HG03025 (cell line): Measurements from ENCODE around the gene HMOX2.

Experiments used
- ATAC-seq: cut with Tn5 transposase; IDR thresholded peaks from one replicate; pipeline ENCODE4 v1.9.1; 2021; ENCODE audit warnings: mild to moderate bottlenecking, moderate library complexity; ENCODE audit not compliant: unreplicated experiment, low FRiP score

HMOX2 gene

DNA sequence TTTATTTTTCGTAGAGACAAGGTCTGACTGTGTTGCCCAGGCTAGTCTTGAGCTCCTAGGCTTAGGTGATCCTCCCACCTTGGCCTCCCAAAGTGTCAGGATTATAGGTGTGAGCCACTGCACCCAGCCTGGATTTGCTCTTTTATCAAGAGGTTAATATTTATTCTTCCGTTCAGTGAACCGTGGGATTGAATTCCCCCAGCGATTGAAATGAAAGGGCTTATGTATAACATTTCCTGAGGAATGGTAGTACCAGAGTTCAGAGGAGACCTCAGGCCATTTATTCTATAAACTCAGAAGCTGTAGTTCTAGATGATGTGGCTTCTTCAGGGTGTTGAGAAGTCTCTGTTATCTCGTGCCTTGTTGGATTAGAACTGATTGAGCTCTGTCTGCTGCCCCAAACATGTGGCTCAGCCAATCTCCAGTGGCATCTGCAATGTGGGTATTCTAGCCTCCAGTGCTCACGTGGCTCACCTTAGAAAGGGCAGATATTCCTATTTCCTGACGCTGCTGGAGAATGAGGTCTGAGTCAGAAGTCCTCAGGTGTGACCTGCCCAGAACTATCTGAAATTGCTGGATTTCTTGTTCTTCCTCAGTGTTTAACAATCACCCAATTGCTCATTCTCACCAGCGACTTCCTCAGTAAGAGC, 22.5 kb downstream of the HMOX2 start:
- no peak for ATAC-seq

DNA sequence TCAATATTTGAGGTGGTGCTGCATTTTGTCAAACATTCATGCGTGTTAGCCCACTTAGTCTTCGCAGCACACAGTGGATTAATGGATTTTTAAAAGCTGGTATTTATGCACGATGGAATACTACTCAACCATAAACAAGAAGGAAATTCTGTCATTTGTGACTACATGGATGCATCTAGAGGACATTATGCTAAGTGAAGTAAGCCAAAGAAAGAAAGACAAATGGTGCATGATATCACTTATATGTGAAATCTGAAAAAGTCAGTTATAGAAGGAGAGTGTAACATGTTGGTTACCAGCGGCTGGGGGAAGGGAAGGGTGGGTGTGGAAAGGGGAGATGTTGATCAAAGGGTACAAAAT, 23.0 kb downstream of the HMOX2 start:
- no peak for ATAC-seq

DNA sequence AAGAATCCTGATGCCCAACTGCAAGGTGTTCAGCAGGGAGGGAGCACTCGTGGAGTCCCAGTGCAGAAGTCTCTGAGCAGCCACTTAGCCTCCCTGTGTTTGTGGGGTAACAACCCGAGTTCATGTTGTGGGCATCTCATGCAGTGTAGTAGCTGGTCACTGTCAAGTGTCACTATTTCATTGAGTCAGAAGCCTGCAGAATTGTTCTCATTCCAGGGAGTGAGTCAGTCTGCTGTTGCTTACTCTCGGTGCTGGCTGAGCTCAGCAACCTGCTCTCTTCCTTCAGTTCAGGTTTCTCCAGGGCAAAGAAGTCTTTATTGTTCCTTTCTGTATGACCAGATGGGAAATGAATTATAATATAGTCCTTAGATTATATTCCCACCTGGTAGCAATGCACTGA, 24.1 kb downstream of the HMOX2 start:
- ATAC-seq: no peak

DNA sequence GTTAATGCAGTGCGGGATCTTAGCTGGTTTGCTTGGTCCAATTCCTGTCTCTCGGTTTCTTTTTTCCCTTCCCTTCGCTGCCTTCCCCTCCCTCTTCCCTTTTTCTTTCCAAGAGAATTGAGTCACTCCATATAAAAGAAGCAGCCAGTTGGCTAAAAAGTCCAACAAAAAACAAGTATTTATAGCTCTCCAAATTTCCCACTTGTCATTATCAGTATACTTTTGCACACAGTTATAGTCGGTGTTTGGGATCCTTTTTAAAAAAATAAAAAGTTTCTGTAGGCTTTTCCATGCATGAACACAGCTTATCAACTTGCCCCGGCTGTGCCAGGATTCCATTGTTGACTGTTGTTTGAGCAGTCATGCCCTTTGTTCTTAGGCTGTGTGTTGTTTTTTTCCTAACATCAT, 24.9 kb downstream of the HMOX2 start:
- ATAC-seq: no peak

DNA sequence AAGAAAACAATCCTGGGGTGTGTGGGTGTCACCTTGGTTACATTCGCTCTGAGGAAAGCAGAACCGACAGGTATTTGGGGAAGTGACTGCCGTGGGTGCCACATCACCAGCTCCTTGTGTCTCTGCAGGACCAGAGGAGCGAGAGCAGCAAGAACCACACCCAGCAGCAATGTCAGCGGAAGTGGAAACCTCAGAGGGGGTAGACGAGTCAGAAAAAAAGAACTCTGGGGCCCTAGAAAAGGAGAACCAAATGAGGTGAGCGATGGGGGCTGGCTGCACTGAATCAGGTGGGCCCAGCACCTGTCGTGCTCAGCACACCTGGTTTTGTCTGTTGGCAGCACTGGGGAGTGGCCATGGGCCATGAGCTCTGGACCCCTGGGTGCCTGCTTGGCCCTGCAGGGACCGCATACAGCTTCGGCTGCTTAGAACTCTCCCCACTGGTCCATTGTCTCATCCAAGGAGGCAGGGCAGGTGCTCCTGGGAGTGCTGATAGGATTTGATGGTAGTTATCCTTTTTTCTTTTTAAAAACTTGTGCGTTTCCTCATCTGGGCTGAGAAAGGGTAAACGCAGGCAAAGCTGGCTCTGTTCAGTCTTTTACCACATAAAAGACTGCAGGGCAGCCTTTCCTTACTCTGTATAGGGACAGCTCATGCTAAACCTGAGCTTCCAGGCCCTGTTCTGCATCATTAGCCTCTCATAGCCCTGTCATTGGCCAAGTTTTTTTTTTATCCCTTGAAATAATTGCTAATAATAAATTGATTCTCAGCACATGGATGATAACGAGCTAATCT, 29.4 kb downstream of the HMOX2 start:
- no peak for ATAC-seq

DNA sequence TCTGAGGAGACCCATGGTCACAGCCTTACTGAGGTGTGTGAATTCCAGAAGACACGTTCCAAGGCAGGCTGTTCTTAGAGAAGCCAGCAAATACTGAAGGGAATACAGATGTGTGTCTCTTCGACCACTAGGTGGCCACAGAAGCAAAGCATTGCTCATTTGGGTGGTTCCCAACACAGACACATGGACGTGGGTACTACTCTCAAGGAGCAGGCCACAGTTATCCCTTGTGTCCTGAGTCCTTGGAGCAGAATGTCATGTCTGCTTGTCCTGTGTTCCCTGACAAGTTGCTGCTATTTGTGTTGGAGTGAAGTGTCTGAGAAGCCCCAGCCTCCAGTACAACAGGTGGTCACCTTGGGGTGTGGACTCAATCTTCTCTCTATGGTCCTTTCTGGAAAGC, 30.3 kb downstream of the HMOX2 start:
- no peak for ATAC-seq

DNA sequence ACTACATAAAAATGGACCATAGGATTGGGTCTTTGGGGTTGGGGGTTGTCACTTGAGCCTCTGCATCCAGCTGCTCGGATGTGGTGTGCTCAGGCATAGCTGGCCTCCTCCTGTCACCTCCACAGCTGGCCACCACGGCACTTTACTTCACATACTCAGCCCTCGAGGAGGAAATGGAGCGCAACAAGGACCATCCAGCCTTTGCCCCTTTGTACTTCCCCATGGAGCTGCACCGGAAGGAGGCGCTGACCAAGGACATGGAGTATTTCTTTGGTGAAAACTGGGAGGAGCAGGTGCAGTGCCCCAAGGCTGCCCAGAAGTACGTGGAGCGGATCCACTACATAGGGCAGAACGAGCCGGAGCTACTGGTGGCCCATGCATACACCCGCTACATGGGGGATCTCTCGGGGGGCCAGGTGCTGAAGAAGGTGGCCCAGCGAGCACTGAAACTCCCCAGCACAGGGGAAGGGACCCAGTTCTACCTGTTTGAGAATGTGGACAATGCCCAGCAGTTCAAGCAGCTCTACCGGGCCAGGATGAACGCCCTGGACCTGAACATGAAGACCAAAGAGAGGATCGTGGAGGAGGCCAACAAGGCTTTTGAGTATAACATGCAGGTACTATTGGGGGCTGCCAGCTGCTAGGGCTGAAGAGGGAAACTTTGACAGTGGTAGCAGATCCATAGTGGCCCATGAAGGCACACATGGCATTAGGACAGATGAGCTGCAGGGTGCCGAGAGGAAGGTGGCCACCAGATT, 31.6 kb downstream of the HMOX2 start:
- ATAC-seq: no peak

DNA sequence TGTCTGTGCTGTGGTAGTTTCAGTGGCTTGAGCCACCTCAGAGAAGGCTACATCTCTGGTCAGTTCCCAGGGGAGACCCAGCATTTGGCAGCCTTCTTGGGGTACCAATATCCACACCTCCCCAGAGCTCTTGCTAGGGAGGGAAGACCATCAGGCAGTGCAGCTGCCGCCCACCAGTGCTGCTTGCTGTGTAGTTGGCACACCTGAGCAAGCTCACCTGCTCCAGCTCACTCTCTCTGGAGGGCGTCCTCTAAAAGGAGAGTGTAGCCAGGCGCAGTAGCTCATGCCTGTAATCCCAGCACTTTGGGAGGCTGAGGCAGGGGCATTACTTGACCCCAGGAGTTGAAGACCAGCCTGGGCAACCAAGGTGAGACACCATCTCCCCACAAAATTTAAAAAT, 32.6 kb downstream of the HMOX2 start:
- ATAC-seq: no peak

DNA sequence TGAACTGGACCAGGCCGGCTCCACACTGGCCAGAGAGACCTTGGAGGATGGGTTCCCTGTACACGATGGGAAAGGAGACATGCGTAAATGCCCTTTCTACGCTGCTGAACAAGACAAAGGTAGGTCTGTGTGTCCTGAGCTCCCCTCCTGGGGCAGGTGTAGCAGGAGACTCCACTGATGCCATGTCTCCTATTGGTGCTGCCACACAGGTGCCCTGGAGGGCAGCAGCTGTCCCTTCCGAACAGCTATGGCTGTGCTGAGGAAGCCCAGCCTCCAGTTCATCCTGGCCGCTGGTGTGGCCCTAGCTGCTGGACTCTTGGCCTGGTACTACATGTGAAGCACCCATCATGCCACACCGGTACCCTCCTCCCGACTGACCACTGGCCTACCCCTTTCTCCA, 33.2 kb downstream of the HMOX2 start:
- ATAC-seq: no peak

DNA sequence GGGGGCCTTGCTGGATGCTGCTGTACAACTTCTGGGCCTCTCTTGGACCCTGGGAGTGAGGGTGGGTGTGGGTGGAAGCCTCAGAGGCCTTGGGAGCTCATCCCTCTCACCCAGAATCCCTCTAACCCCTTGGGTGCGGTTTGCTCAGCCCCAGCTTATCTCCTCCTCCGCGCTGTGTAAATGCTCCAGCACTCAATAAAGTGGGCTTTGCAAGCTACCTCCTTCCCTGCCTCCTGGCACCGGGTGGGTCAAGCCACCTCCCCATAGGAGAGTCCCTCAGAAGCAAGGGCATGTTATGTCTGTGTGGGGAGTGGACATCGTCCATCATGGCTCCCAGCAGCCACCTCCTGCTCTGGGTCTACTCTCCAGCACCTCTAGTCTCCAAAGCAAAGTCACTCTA, 33.9 kb downstream of the HMOX2 start:
- ATAC-seq: no peak

DNA sequence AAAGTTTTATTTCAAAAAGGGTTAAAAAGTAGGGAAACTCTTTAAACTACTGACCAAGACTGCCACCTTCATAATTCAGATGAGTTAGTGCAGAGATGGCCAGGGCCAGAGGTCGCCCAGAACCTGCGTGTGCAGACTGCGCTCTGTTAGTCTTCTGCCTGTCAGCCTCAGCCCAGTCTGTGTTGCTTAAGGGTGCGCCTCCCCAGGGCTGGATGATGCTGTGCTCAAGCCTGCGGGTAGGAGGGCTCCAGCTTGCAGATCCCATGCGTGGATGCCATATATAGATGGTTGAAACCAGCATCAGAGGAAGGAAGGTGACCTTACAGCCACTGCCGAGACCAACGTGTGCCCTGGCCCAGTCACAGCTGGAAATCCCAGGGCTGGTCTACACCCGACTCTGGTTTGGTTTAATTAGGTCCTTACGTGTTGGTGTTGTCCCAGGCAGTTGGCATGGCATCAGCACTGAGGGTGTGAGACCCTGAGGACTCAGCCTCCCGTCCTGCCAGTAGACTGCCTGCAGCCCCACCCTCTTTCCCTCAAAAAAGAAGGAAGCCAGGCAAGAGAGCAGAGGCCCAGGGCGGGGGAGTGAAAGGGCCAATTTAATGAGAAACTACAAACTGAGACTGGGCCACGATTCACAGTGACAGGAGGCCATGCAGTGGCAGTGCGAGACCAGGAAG, 34.7 kb downstream of the HMOX2 start:
- ATAC-seq: no peak

DNA sequence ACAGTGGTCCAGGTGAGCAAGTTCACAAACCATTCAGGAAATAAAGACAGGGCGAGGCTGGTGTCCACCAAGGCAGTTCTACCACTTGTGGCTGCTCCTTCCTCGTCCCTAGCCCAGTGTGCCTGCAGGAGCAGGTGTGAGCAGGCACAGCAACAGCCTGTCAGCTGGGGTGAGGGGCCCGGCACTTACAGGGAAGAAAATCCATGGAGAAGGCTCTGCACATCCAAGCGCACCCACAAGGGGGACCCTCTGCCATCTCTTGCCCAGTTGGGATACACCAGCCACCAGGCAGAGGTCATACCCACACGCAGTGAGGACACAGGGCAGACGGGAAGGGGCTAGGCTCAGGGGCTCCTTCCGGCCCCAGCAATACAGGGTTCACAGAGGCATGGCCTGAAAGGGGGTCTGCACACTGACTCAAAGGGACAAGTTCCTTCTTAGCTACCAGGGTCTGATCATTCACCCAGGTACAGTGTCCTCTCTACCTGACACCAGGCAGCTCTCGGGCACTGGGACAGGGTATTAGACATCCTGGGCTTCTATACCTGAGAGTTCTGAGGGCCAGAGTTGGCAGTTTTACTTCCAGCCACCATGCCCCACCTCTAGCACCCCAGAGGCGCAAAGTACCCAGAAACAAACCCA, 35.4 kb downstream of the HMOX2 start:
- ATAC-seq: no peak

DNA sequence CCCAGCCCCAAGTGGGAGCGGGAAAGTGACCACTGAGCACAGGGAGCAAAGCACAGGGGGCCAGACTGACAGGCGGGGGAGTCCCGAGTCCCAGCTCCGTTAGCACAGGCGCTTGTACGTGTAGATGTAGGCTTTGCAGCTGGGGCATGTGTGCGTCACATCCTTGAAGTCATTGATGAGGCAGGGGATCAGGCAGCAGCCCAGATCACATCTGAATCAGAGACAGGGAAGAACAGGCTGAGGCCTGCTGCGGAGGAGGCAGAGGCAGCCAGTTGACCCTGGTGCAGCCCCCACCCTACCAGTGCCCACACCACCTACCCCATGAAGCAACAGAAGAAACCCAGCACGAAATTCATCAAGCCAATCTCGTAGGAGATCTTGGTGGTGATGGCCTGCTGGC, 36.3 kb downstream of the HMOX2 start:
- ATAC-seq: no peak

DNA sequence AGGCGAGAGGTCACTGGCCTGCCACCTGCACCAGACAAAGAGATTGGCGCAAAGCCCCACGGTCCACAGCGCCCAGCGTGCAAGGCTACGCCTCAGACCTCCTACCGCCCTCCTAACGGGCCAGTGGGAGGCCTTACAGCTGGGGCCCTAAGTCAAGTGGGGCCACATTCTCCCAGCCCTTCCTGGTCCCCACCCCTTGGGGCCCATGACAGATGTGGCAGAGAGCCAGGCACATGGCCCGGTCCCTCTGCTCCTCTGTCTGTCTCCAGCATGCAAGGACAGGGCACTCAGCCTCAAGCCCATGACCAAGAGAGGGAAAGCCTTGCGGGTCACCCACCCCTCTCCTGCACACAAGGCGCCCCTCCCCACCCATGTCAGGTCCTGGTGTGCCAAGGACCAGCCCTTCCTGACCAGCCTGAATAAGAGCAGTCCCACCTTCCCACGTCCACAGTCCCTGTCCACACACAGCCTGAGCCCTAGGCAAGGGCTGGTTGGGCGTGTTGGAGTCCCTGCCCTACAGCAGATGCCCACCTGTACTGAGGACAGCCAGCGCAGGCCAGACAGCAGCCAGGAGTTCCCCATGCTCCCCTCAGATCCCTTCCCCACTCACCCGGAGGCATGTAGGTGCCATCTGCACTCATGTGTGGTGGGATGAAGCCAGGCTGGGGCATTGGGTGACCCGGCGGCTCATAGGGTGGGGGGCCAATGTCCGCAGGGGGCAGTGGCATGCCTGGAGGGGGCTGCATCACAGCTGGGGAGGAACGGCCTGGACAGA, 37.1 kb downstream of the HMOX2 start:
- ATAC-seq: no peak

DNA sequence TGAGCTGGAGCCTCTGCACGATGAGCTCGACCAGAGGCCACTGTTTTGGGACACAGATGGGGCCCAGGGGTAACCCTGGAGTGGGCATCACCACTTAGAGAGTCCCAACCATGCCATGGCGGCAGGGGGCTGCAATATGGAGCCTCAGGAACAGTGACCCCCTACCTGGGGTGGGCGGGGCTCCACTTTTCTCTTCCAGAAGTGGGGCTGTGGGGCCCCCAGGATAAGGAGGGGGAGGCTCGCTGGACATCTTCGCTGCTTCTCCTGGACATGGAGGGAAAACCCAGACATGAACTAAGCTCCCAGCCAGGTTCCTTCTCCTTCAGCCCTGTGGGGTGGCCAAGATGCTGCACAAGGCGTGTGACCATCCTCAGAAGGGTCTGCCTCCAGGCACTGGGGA, 37.7 kb downstream of the HMOX2 start:
- no peak for ATAC-seq

DNA sequence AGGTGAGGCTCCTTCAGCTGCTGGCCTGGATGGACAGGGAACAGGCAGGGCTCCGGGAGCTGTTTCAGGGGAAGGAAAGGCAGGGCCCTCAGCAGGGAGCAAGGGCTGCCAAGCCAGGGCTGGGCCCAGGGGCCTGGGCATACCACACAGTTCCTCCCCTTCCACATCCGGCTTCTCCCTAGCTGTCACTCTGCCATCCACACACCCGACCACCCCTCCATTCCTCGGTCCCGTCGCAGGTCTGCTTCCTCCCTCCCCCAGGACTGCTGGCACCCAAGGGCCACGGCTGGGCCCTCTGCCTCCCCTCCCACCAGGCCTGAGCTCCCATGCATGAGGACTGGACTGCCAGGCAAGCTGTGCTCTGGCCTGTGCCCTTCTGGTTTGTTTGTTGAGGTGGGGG, 38.4 kb downstream of the HMOX2 start:
- ATAC-seq: no peak

DNA sequence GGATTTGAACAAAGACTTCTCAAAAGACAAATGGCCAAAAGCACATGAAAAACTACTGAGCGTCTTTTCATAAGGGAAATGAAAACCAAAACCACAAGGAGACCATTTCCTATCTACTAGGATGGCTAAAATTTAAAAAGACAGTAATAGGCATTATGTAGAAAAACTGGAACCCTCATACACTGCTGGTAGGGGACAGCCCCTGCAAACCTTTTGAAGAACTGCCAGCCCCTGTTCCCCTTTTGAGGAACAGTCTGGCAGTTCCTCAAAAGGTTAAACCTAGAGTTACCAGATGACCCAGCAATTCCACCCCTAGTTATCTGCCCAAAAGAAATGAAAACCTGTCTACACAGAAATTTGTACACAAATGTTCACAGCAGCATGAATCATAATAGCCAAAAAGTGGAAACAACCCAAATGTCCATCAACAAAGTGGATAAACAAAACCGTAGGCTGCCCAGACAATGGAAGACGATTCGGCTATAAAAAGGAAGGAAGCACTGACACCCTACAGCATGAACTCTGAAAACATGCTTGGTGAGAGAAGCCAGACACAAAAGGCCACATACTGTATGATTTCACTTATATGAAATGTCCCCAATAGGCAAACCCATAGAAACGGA, 39.5 kb downstream of the HMOX2 start:
- ATAC-seq: no peak

DNA sequence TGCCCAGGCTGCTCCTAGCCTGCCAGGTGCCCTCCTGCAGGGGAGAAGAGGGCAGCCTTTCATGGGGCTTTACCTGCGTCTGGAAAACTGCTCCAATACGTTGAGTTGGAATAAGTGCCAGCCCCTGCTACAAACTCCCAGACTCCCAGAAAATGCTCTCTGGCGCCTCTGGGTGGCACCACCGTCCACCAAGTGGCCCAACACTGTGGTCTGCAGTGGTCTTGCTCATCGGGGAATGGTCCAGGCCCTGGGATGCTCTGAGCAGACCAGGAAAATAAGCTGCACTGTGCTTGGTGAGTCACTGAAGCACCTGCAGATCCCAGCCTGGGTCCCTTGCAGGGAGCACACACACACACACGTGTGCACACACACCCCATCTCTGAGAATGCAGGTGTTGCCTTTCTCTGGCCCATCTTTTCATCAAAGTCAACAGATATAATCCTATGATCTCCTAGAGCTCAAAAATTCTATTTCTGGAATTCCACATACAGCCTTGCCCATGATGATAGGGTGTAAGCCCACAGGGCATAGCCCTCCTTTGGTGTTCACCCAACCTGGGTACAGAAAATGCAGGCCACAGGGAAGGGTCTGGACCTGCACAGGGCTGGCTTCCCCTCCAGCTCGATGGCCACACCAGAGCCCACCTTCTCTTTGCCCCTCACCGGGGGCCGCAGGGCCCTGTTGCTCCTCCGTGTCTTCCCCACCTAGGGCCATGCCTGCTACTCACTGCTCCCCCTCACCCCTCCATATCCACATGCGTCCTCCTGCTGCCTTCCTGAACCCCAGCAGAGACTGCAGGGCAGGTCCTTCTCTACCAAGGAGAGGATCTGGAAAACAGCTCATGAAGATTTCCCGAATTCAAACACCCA, 41.8 kb downstream of the HMOX2 start:
- ATAC-seq: no peak
